HepG2 (cell line): Measurements from ENCODE around the gene CST3. TPM values are rescaled to one million over a fixed set of nuclear protein-coding genes. Genes with fewer than 3 reads are reported as not detected.
A peak's percentile ranks its signal among the peaks of the same experiment; 100 is the strongest.

Source experiments
- AGO2 ChIP-seq: fragments of 200-400 bp; formaldehyde crosslinking; optimal IDR thresholded peaks from 2 replicates; pipeline ENCODE3; 2017; ENCODE audit warnings: mild to moderate bottlenecking, low read depth, low read length, moderate library complexity
- ATAD3A ChIP-seq: sonication (generic); formaldehyde crosslinking; IDR thresholded peaks from 2 replicates; pipeline ENCODE4 v1.4.0; 2020; ENCODE audit warnings: missing genetic modification reagents
- ATF1 ChIP-seq: IDR thresholded peaks from 2 replicates; pipeline ENCODE4 v1.6.1; 2016; ENCODE audit warnings: mild to moderate bottlenecking, control low read depth
- CEBPB ChIP-seq: IDR thresholded peaks from 2 replicates; pipeline ENCODE4 v1.6.1; 2011; ENCODE audit warnings: low read depth, low read length, improper control_type of control experiment, borderline replicate concordance
- KDM5B ChIP-seq: sonication (generic); formaldehyde crosslinking; IDR thresholded peaks from 2 replicates; pipeline ENCODE4 v1.4.0; 2020; ENCODE audit warnings: missing genetic modification reagents, mild to moderate bottlenecking, borderline replicate concordance
- MBNL3 ChIP-seq: fragments of 250-450 bp; sonication (Bioruptor Pico); conservative IDR thresholded peaks from 2 replicates; pipeline ENCODE4 v1.8.0; 2022; ENCODE audit warnings: mild to moderate bottlenecking, inconsistent platforms
- NFYC ChIP-seq: IDR thresholded peaks from 2 replicates; pipeline ENCODE4 v1.6.1; 2016; ENCODE audit warnings: missing genetic modification reagents, missing compliant biosample characterization
- RELA ChIP-seq: sonication (generic); formaldehyde crosslinking; IDR thresholded peaks from 2 replicates; pipeline ENCODE4 v1.4.0; 2020; ENCODE audit warnings: missing genetic modification reagents
- ZNF703 ChIP-seq: sonication (generic); formaldehyde crosslinking; IDR thresholded peaks from 2 replicates; pipeline ENCODE4 v1.5.1; 2020; ENCODE audit warnings: missing genetic modification reagents, mild to moderate bottlenecking, moderate library complexity, borderline replicate concordance
- ZNF790 ChIP-seq: sonication (generic); formaldehyde crosslinking; IDR thresholded peaks from 2 replicates; pipeline ENCODE4 v1.8.0; 2022; ENCODE audit warnings: missing genetic modification reagents, mild to moderate bottlenecking, borderline replicate concordance
- ZSCAN21 ChIP-seq: sonication (generic); formaldehyde crosslinking; IDR thresholded peaks from 2 replicates; pipeline ENCODE4 v1.8.0; 2022; ENCODE audit warnings: mild to moderate bottlenecking, missing genetic modification reagents, moderate library complexity, borderline replicate concordance
- polyA plus RNA-seq, 8 experiments: library from polyadenylated mRNA; depleted of rRNA in 3 of 8; stranded (reverse) in 7 of 8; unstranded in 1 of 8; fragments of >200 nt; fragmentation: Illumina TruSeq in 4 of 8; extraction: Trizol in 4 of 8; gene quantifications; 2 replicates each; pipeline versions ENCODE4 v1.2.1 to v1.2.3, GENCODE V29; 2011 to 2016; ENCODE audit warnings: low read depth in 4 of 8, missing spikeins in 1 of 8, mixed read lengths in 1 of 8; ENCODE audit not compliant: insufficient read depth in 1 of 8
- total RNA-seq, 5 experiments: library from RNA; depleted of rRNA; stranded (reverse); fragments of >200 nt; fragmentation: Illumina TruSeq; extraction: Trizol; gene quantifications; 2 replicates each; pipeline ENCODE4 v1.2.3, GENCODE V29; 2016; ENCODE audit warnings: low read depth in 1 of 5
- TF ChIP-seq, protein P1 (sequence below): sonication (generic); formaldehyde crosslinking; IDR thresholded peaks from 2 replicates; pipeline ENCODE4 v1.4.0; 2020; ENCODE audit warnings: missing genetic modification reagents, borderline replicate concordance
- TF ChIP-seq, protein P2 (sequence below): sonication (generic); formaldehyde crosslinking; IDR thresholded peaks from 2 replicates; pipeline ENCODE4 v1.5.0; 2020; ENCODE audit warnings: mild to moderate bottlenecking, missing genetic modification reagents
- TF ChIP-seq, protein P3 (sequence below): sonication (generic); formaldehyde crosslinking; IDR thresholded peaks from 2 replicates; pipeline ENCODE4 v1.5.0; 2020; ENCODE audit warnings: mild to moderate bottlenecking, low read depth, missing genetic modification reagents, borderline replicate concordance
- TF ChIP-seq, protein P4 (sequence below): IDR thresholded peaks from 2 replicates; pipeline ENCODE4 v1.6.1; 2012; ENCODE audit warnings: low read length, improper control_type of control experiment
- TF ChIP-seq, protein P5 (sequence below): sonication (generic); formaldehyde crosslinking; conservative IDR thresholded peaks from 2 replicates; pipeline ENCODE4 v1.4.0; 2020; ENCODE audit warnings: missing genetic modification reagents

Gene CST3
- total and polyA plus RNA-seq, 2 of the 13 experiments (the other 11 are each of a cell fraction or from before 2014, with no cell fraction given): 690 to 1,005 TPM

DNA sequence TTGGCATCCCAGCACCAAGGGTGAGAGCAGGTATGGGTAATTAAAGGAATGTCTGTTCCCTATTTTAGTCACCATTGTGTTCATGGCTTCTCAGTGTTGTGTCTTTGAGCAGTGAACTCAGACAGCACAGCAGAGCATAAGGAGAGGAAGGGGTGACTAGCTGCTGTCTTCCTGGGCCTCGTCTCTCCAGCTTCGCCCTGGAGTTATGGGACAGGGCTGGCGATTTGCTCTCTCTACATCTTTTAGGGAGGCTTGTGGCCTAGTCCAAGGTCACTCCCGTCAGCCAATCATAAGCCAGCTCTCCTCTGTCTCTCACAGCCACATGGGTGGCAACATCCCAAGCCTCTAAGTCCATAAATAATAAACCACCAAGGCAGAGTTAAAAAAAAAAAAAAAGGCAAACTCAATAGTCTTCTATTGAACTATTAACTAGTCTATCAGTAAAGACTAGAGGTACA lies 7.3 kb downstream of the CST3 start (continued):
- TF ChIP-seq, protein P1, sequence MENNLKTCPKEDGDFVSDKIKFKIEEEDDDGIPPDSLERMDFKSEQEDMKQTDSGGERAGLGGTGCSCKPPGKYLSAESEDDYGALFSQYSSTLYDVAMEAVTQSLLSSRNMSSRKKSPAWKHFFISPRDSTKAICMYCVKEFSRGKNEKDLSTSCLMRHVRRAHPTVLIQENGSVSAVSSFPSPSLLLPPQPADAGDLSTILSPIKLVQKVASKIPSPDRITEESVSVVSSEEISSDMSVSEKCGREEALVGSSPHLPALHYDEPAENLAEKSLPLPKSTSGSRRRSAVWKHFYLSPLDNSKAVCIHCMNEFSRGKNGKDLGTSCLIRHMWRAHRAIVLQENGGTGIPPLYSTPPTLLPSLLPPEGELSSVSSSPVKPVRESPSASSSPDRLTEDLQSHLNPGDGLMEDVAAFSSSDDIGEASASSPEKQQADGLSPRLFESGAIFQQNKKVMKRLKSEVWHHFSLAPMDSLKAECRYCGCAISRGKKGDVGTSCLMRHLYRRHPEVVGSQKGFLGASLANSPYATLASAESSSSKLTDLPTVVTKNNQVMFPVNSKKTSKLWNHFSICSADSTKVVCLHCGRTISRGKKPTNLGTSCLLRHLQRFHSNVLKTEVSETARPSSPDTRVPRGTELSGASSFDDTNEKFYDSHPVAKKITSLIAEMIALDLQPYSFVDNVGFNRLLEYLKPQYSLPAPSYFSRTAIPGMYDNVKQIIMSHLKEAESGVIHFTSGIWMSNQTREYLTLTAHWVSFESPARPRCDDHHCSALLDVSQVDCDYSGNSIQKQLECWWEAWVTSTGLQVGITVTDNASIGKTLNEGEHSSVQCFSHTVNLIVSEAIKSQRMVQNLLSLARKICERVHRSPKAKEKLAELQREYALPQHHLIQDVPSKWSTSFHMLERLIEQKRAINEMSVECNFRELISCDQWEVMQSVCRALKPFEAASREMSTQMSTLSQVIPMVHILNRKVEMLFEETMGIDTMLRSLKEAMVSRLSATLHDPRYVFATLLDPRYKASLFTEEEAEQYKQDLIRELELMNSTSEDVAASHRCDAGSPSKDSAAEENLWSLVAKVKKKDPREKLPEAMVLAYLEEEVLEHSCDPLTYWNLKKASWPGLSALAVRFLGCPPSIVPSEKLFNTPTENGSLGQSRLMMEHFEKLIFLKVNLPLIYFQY (CRISPR knock-in tag): no peak
- no peak for TF ChIP-seq ATF1
- no peak for TF ChIP-seq ATAD3A (CRISPR knock-in tag)
- 0 out of 2 replicates have a peak, but pooled peaks have one; percentile 10 for TF ChIP-seq ZNF703 (CRISPR knock-in tag)
- no peak for TF ChIP-seq KDM5B (CRISPR knock-in tag)
- TF ChIP-seq ZNF790 (CRISPR knock-in tag): no peak
- TF ChIP-seq, protein P2, sequence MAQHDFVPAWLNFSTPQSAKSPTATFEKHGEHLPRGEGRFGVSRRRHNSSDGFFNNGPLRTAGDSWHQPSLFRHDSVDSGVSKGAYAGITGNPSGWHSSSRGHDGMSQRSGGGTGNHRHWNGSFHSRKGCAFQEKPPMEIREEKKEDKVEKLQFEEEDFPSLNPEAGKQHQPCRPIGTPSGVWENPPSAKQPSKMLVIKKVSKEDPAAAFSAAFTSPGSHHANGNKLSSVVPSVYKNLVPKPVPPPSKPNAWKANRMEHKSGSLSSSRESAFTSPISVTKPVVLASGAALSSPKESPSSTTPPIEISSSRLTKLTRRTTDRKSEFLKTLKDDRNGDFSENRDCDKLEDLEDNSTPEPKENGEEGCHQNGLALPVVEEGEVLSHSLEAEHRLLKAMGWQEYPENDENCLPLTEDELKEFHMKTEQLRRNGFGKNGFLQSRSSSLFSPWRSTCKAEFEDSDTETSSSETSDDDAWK (CRISPR knock-in tag): no peak
- peak; percentile 57 for TF ChIP-seq NFYC (CRISPR knock-in tag)
- TF ChIP-seq MBNL3 (CRISPR knock-in tag): no peak
- TF ChIP-seq, protein P3, sequence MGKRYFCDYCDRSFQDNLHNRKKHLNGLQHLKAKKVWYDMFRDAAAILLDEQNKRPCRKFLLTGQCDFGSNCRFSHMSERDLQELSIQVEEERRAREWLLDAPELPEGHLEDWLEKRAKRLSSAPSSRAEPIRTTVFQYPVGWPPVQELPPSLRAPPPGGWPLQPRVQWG (CRISPR knock-in tag): no peak
- TF ChIP-seq CEBPB: no peak
- TF ChIP-seq, protein P4, sequence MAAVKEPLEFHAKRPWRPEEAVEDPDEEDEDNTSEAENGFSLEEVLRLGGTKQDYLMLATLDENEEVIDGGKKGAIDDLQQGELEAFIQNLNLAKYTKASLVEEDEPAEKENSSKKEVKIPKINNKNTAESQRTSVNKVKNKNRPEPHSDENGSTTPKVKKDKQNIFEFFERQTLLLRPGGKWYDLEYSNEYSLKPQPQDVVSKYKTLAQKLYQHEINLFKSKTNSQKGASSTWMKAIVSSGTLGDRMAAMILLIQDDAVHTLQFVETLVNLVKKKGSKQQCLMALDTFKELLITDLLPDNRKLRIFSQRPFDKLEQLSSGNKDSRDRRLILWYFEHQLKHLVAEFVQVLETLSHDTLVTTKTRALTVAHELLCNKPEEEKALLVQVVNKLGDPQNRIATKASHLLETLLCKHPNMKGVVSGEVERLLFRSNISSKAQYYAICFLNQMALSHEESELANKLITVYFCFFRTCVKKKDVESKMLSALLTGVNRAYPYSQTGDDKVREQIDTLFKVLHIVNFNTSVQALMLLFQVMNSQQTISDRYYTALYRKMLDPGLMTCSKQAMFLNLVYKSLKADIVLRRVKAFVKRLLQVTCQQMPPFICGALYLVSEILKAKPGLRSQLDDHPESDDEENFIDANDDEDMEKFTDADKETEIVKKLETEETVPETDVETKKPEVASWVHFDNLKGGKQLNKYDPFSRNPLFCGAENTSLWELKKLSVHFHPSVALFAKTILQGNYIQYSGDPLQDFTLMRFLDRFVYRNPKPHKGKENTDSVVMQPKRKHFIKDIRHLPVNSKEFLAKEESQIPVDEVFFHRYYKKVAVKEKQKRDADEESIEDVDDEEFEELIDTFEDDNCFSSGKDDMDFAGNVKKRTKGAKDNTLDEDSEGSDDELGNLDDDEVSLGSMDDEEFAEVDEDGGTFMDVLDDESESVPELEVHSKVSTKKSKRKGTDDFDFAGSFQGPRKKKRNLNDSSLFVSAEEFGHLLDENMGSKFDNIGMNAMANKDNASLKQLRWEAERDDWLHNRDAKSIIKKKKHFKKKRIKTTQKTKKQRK: no peak
- TF ChIP-seq ZSCAN21: 0 out of 2 replicates have a peak, but pooled peaks have one; percentile 31
- TF ChIP-seq, protein P5, sequence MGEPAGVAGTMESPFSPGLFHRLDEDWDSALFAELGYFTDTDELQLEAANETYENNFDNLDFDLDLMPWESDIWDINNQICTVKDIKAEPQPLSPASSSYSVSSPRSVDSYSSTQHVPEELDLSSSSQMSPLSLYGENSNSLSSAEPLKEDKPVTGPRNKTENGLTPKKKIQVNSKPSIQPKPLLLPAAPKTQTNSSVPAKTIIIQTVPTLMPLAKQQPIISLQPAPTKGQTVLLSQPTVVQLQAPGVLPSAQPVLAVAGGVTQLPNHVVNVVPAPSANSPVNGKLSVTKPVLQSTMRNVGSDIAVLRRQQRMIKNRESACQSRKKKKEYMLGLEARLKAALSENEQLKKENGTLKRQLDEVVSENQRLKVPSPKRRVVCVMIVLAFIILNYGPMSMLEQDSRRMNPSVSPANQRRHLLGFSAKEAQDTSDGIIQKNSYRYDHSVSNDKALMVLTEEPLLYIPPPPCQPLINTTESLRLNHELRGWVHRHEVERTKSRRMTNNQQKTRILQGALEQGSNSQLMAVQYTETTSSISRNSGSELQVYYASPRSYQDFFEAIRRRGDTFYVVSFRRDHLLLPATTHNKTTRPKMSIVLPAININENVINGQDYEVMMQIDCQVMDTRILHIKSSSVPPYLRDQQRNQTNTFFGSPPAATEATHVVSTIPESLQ (CRISPR knock-in tag): no peak
- TF ChIP-seq AGO2: no peak
- TF ChIP-seq RELA (CRISPR knock-in tag): no peak
